Skeletal muscle tissue (tissue), 4 donors: ENCODE measurements around the gene EVI5. TPM values are rescaled to one million over a fixed set of nuclear protein-coding genes. Genes with fewer than 3 reads are reported as not detected.
"Not testable (repeated sequence)": the region's sequence is repeated elsewhere in the genome, so short reads cannot be mapped to it uniquely, and the experiment has no call there.

Experiments
- H3K27ac ChIP-seq: one replicate; pipeline ENCODE4 v1.7.0; 2013; ENCODE audit warnings: mild to moderate bottlenecking, low read depth, low read length, inconsistent platforms
- H3K27me3 ChIP-seq, 3 donors: one replicate each; pipeline ENCODE4 v1.7.0; 2013; ENCODE audit warnings: low read length in 3 of 3; ENCODE audit not compliant: control insufficient read depth in 3 of 3, insufficient read depth in 3 of 3
- H3K36me3 ChIP-seq, 3 donors: one replicate each; pipeline ENCODE4 v1.7.0; 2013; ENCODE audit warnings: low read length in 3 of 3; ENCODE audit not compliant: control insufficient read depth in 3 of 3, insufficient read depth in 3 of 3
- H3K4me1 ChIP-seq, 3 donors: one replicate each; pipeline ENCODE4 v1.7.0; 2013; ENCODE audit warnings: low read length in 3 of 3, mild to moderate bottlenecking in 3 of 3; ENCODE audit not compliant: control insufficient read depth in 3 of 3, insufficient read depth in 3 of 3
- H3K4me3 ChIP-seq, 3 donors: one replicate each; pipeline ENCODE4 v1.7.0; 2013; ENCODE audit warnings: low read length in 3 of 3
- H3K9ac ChIP-seq, 3 donors: one replicate each; pipeline ENCODE4 v1.7.0; 2013; ENCODE audit warnings: low read length in 3 of 3, mild to moderate bottlenecking in 3 of 3, moderate library complexity in 2 of 3, low read depth in 1 of 3
- H3K9me3 ChIP-seq, 3 donors: one replicate each; pipeline ENCODE4 v1.7.0; 2013; ENCODE audit warnings: low read length in 3 of 3; ENCODE audit not compliant: control insufficient read depth in 3 of 3
- total RNA-seq: library from RNA; depleted of rRNA; stranded (reverse); fragments of >200 nt; gene quantifications from one replicate; pipeline ENCODE4 v1.2.3, GENCODE V29; 2014
- donor health status: Osteomylitis.

The EVI5 gene
- total RNA-seq, 1 donor from 2014 or later, result 40.7 TPM

- H3K4me3 ChIP-seq, result no peak overlapping the region
- H3K27me3 ChIP-seq, result no peaks in the 10 kb centered on the region
Observed at GRCh38 chr1:92728697-92729096, 56.2 kb downstream of the EVI5 start.

GRCh38 chr1:92723713-92724112 lies 61.2 kb downstream of the EVI5 start:
- H3K4me1 ChIP-seq, H3K27me3 ChIP-seq, H3K9ac ChIP-seq, H3K27ac ChIP-seq, H3K36me3 ChIP-seq, H3K9me3 ChIP-seq, H3K4me3 ChIP-seq: not testable (repeated sequence)

More at GRCh38 chr1:92728697-92729096, 56.2 kb downstream of the EVI5 start:
- peaks cover 0 to 3% (median 2%) of the 10 kb centered on the region in 3 donors for H3K36me3 ChIP-seq
- H3K9me3 ChIP-seq, result no peaks in the 10 kb centered on the region
- H3K27ac ChIP-seq, result no peak overlapping the region
- no peaks in the 10 kb centered on the region for H3K4me1 ChIP-seq
- H3K9ac ChIP-seq, result no peak overlapping the region

GRCh38 chr1:92721886-92722285 lies 63.0 kb downstream of the EVI5 start:
- Histone ChIP-seq H3K9me3 (no peaks in the 10 kb centered on the region), H3K4me1 (no peaks in the 10 kb centered on the region), H3K4me3 (no peak overlapping the region), H3K9ac (no peak overlapping the region), H3K27ac (no peak overlapping the region), H3K27me3 (no peaks in the 10 kb centered on the region), H3K36me3 (no peaks in the 10 kb centered on the region)

GRCh38 chr1:92721157-92721556 lies 63.8 kb downstream of the EVI5 start:
- not testable (repeated sequence) for H3K4me3 ChIP-seq, H3K9ac ChIP-seq, H3K27ac ChIP-seq, H3K27me3 ChIP-seq, H3K36me3 ChIP-seq, H3K9me3 ChIP-seq, H3K4me1 ChIP-seq

- H3K27me3 ChIP-seq, H3K4me1 ChIP-seq, H3K36me3 ChIP-seq, H3K9ac ChIP-seq, H3K9me3 ChIP-seq, H3K27ac ChIP-seq, H3K4me3 ChIP-seq: not testable (repeated sequence)
Observed at GRCh38 chr1:92715476-92715951, 69.4 kb downstream of the EVI5 start.

- H3K4me3 ChIP-seq, result no peak overlapping the region
- no peaks in the 10 kb centered on the region for H3K36me3 ChIP-seq
- peaks cover 0 to 3% (median 0%) of the 10 kb centered on the region in 3 donors for H3K4me1 ChIP-seq
- no peak overlapping the region for H3K9ac ChIP-seq
- H3K27me3 ChIP-seq, result no peaks in the 10 kb centered on the region
- H3K9me3 ChIP-seq, result no peaks in the 10 kb centered on the region
- no peak overlapping the region for H3K27ac ChIP-seq
Observed at GRCh38 chr1:92713939-92714338, 71.0 kb downstream of the EVI5 start.

- Histone ChIP-seq H3K9ac (no peak overlapping the region), H3K27ac (no peak overlapping the region), H3K4me1 (peaks cover 0 to 3% (median 0%) of the 10 kb centered on the region in 3 donors), H3K4me3 (no peak overlapping the region), H3K36me3 (no peaks in the 10 kb centered on the region), H3K9me3 (no peaks in the 10 kb centered on the region), H3K27me3 (no peaks in the 10 kb centered on the region)
Observed at GRCh38 chr1:92711473-92712165, 73.3 kb downstream of the EVI5 start.

- Histone ChIP-seq H3K4me3 (no peak overlapping the region), H3K36me3 (no peaks in the 10 kb centered on the region), H3K27me3 (no peaks in the 10 kb centered on the region), H3K4me1 (peaks cover 0 to 3% (median 0%) of the 10 kb centered on the region in 3 donors), H3K27ac (no peak overlapping the region), H3K9me3 (no peaks in the 10 kb centered on the region), H3K9ac (no peak overlapping the region)
Observed at GRCh38 chr1:92709738-92710137, 75.2 kb downstream of the EVI5 start.

GRCh38 chr1:92708368-92708950 lies 76.4 kb downstream of the EVI5 start:
- H3K4me1 ChIP-seq, result peaks cover 0 to 3% (median 0%) of the 10 kb centered on the region in 3 donors
- H3K4me3 ChIP-seq, result no peak overlapping the region
- H3K9ac ChIP-seq, result no peak overlapping the region
- no peaks in the 10 kb centered on the region for H3K36me3 ChIP-seq
- H3K9me3 ChIP-seq, result no peaks in the 10 kb centered on the region
- H3K27me3 ChIP-seq, result no peaks in the 10 kb centered on the region
- no peak overlapping the region for H3K27ac ChIP-seq

- Histone ChIP-seq H3K27ac (no peak overlapping the region), H3K9me3 (no peaks in the 10 kb centered on the region), H3K9ac (no peak overlapping the region), H3K4me3 (no peak overlapping the region), H3K36me3 (no peaks in the 10 kb centered on the region), H3K27me3 (no peaks in the 10 kb centered on the region), H3K4me1 (peaks cover 0 to 3% (median 0%) of the 10 kb centered on the region in 3 donors)
Observed at GRCh38 chr1:92707709-92708108, 77.2 kb downstream of the EVI5 start.
